Measurements from ENCODE around the gene KDM2A. TPM values are rescaled to one million over a fixed set of nuclear protein-coding genes. Genes with fewer than 3 reads are reported as not detected.

Gene KDM2A
- total and polyA plus RNA-seq, 2 of the 13 experiments (the other 11 are each of a cell fraction or from before 2014, with no cell fraction given): 31.3 to 31.4 TPM

GRCh38 chr11:67298786-67299185, 179.7 kb downstream of the KDM2A start:
- peaks cover 11% of the 10 kb centered on the region; the same call in 1 of the 2 replicates for H3K9me3 ChIP-seq (ENCODE audit: low read length)
- H3K27ac ChIP-seq (ENCODE audit: extremely low read length, insufficient read depth, low read length): no peak overlapping the region
- intact Hi-C loops (cut with micrococcal nuclease; ENCODE audit: unreplicated experiment) (no loop called here), in situ Hi-C loops (cut with HindIII; ENCODE audit: extremely low pct_ligation_motif_present, low pct_unique_long_range_greater_than_20kb) (no loop called here)
- no peak overlapping the region for H3K4me2 ChIP-seq (ENCODE audit: low read depth, low read length)
- peaks cover 8% of the 10 kb centered on the region for H3K4me1 ChIP-seq (ENCODE audit: insufficient read depth, low read length)
- no peaks in the 10 kb centered on the region for H3K27me3 ChIP-seq (ENCODE audit: control insufficient read depth in 1 of 2, insufficient read depth in 2 of 2, low read length in 2 of 2)
- ChIA-PET CTCF (ENCODE audit: low intra/inter-chr PET ratio, low total read pairs) (no interaction called here), POLR2A (interaction anchor here (1.0 kb wide), 1 partner anchor 10 kb away, joined by 4 read pairs; the partner anchor contains the start of gene ANKRD13D)
- no TSS peak for BruUV-seq (replicated peaks)
- H2AFZ ChIP-seq (ENCODE audit: low read length): no peak overlapping the region
- H3K9ac ChIP-seq (ENCODE audit: insufficient read depth, low read depth, low read length): no peak overlapping the region
- H3K36me3 ChIP-seq (replicated peaks in 1 of 2; ENCODE audit: control insufficient read depth in 1 of 2, insufficient read depth in 2 of 2, low read length in 2 of 2): peaks cover 9 to 37% of the 10 kb centered on the region in 2 experiments; a peak in 4 of 5 replicates
- ATAC-seq (no peak), FAIRE-seq (no peak), DNase-seq (ENCODE audit: low spot score) (no peak)
- H4K20me1 ChIP-seq (ENCODE audit: insufficient read depth, low read length): no peaks in the 10 kb centered on the region
- 97% methylated on average over 7 of the region's 7 CpGs for WGBS (ENCODE audit: low lambda C conversion rate)
- TF ChIP-seq, protein P1, sequence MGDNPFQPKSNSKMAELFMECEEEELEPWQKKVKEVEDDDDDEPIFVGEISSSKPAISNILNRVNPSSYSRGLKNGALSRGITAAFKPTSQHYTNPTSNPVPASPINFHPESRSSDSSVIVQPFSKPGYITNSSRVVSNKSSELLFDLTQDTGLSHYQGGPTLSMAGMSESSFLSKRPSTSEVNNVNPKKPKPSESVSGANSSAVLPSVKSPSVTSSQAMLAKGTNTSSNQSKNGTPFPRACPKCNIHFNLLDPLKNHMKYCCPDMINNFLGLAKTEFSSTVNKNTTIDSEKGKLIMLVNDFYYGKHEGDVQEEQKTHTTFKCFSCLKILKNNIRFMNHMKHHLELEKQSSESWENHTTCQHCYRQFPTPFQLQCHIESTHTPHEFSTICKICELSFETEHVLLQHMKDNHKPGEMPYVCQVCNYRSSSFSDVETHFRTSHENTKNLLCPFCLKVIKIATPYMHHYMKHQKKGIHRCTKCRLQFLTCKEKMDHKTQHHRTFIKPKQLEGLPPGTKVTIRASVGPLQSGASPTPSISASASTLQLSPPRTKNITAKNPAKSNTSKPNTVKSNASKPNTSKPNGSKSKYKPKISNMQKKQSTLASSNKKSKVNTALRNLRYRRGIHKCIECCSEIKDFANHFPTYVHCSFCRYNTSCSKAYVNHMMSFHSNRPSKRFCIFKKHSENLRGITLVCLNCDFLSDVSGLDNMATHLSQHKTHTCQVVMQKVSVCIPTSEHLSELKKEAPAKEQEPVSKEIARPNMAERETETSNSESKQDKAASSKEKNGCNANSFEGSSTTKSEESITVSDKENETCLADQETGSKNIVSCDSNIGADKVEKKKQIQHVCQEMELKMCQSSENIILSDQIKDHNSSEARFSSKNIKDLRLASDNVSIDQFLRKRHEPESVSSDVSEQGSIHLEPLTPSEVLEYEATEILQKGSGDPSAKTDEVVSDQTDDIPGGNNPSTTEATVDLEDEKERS (CRISPR knock-in tag; IDR thresholded peaks at IDR 0.05): no peak
- TF ChIP-seq ZNF431 (CRISPR knock-in tag; IDR thresholded peaks at IDR 0.05; ENCODE audit: borderline replicate concordance, low read depth) (no peak), ZNF577 (CRISPR knock-in tag; IDR thresholded peaks at IDR 0.05; ENCODE audit: borderline replicate concordance, low read depth) (no peak), ZBTB20 (CRISPR knock-in tag; IDR thresholded peaks at IDR 0.05; ENCODE audit: borderline replicate concordance, low read depth) (no peak), RNF2 (conservative IDR thresholded peaks at IDR 0.05; ENCODE audit: low read depth) (no peak), ZNF773 (CRISPR knock-in tag; IDR thresholded peaks at IDR 0.05; ENCODE audit: borderline replicate concordance) (no peak), YEATS4 (CRISPR knock-in tag; IDR thresholded peaks at IDR 0.05; ENCODE audit: borderline replicate concordance) (no peak), POLR2G (IDR thresholded peaks at IDR 0.05; ENCODE audit: low read depth, low read length) (no peak), ZNF784 (CRISPR knock-in tag; IDR thresholded peaks at IDR 0.05; ENCODE audit: borderline replicate concordance) (no peak), MBNL3 (CRISPR knock-in tag; conservative IDR thresholded peaks at IDR 0.05) (no peak)
- TF ChIP-seq, protein P2, sequence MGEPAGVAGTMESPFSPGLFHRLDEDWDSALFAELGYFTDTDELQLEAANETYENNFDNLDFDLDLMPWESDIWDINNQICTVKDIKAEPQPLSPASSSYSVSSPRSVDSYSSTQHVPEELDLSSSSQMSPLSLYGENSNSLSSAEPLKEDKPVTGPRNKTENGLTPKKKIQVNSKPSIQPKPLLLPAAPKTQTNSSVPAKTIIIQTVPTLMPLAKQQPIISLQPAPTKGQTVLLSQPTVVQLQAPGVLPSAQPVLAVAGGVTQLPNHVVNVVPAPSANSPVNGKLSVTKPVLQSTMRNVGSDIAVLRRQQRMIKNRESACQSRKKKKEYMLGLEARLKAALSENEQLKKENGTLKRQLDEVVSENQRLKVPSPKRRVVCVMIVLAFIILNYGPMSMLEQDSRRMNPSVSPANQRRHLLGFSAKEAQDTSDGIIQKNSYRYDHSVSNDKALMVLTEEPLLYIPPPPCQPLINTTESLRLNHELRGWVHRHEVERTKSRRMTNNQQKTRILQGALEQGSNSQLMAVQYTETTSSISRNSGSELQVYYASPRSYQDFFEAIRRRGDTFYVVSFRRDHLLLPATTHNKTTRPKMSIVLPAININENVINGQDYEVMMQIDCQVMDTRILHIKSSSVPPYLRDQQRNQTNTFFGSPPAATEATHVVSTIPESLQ (CRISPR knock-in tag; conservative IDR thresholded peaks at IDR 0.05): no peak
- no peak overlapping the region for H3K4me3 ChIP-seq (replicated peaks in 1 of 3; ENCODE audit: insufficient read depth in 1 of 3, low read depth in 2 of 3, low read length in 3 of 3)
- H3K79me2 ChIP-seq (ENCODE audit: insufficient read depth, low read length): no peaks in the 10 kb centered on the region
